ENCODE data around the gene DHX8. TPM values are rescaled to one million over a fixed set of nuclear protein-coding genes. Genes with fewer than 3 reads are reported as not detected.

The DHX8 gene
- total and polyA plus RNA-seq, 4 donors: 10.9 to 21.3 (median 19.4) TPM

GRCh38 chr17:43454868-43455267, 28.9 kb upstream of the DHX8 start:
- H3K27me3 ChIP-seq (ENCODE audit: control insufficient read depth in 4 of 4, insufficient read depth in 4 of 4, low read length in 3 of 4): no peaks in the 10 kb centered on the region
- no peak for DNase-seq (ENCODE audit: low spot score)
- no peaks in the 10 kb centered on the region for H3K9me3 ChIP-seq (ENCODE audit: control insufficient read depth in 4 of 4, low read length in 3 of 4)
- no peaks in the 10 kb centered on the region for H3K36me3 ChIP-seq (ENCODE audit: control insufficient read depth in 4 of 4, insufficient read depth in 3 of 4, low read depth in 1 of 4, low read length in 3 of 4)
- 25% methylated on average over 1 of the region's 1 CpG for WGBS
- H3K4me1 ChIP-seq (ENCODE audit: control insufficient read depth in 4 of 4, insufficient read depth in 4 of 4, low read length in 3 of 4): peaks cover 25 to 61% (median 50%) of the 10 kb centered on the region in 4 donors
- peak; percentile 17 for TF ChIP-seq YY1 (IDR thresholded peaks at IDR 0.05)
- TF ChIP-seq RAD21 (IDR thresholded peaks at IDR 0.05): peak in 1 of 2 donors; percentile 17
- TF ChIP-seq FOXA1 (IDR thresholded peaks at IDR 0.05): no peak
- TF ChIP-seq ZBTB33 (IDR thresholded peaks at IDR 0.05): peak; percentile 21
- no peak for TF ChIP-seq EGR1 (IDR thresholded peaks at IDR 0.05; ENCODE audit: low read depth in 2 of 2)
- peak in 1 of 2 donors; percentile 11 for TF ChIP-seq RXRA (IDR thresholded peaks at IDR 0.05)
- TF ChIP-seq HNF4A (conservative IDR thresholded peaks at IDR 0.05): peak; percentile 6 to 9
- H3K9ac ChIP-seq (ENCODE audit: low read depth in 1 of 2, low read length in 2 of 2): no peak overlapping the region
- no peak overlapping the region for H3K4me3 ChIP-seq (ENCODE audit: low read depth in 1 of 3, low read length in 3 of 3)
- H3K27ac ChIP-seq (ENCODE audit: low read depth in 1 of 2, low read length in 2 of 2): peak overlapping the region; percentile 87 to 91

GRCh38 chr17:43456029-43456428, 27.7 kb upstream of the DHX8 start:
- DNase-seq (ENCODE audit: low spot score): no peak
- Histone ChIP-seq H3K36me3 (ENCODE audit: control insufficient read depth in 4 of 4, insufficient read depth in 3 of 4, low read depth in 1 of 4, low read length in 3 of 4) (no peaks in the 10 kb centered on the region), H3K27ac (ENCODE audit: low read depth in 1 of 2, low read length in 2 of 2) (peak overlapping the region; percentile 87 to 91), H3K4me1 (ENCODE audit: control insufficient read depth in 4 of 4, insufficient read depth in 4 of 4, low read length in 3 of 4) (peaks cover 21 to 57% (median 47%) of the 10 kb centered on the region in 4 donors), H3K9me3 (ENCODE audit: control insufficient read depth in 4 of 4, low read length in 3 of 4) (no peaks in the 10 kb centered on the region), H3K27me3 (ENCODE audit: control insufficient read depth in 4 of 4, insufficient read depth in 4 of 4, low read length in 3 of 4) (no peaks in the 10 kb centered on the region), H3K9ac (ENCODE audit: low read depth in 1 of 2, low read length in 2 of 2) (peak overlapping the region in 1 of 2 donors; percentile 29), H3K4me3 (ENCODE audit: low read depth in 1 of 3, low read length in 3 of 3) (no peak overlapping the region)
- WGBS: 96% methylated on average over 6 of the region's 6 CpGs
- no peak for TF ChIP-seq FOXA2 (IDR thresholded peaks at IDR 0.05)
- TF ChIP-seq FOXA1 (IDR thresholded peaks at IDR 0.05): no peak
- TF ChIP-seq NR2F2 (IDR thresholded peaks at IDR 0.05): no peak
- TF ChIP-seq EGR1 (IDR thresholded peaks at IDR 0.05; ENCODE audit: low read depth in 2 of 2): no peak
- no peak for TF ChIP-seq HNF4A (conservative IDR thresholded peaks at IDR 0.05)
- no peak for TF ChIP-seq SP1 (IDR thresholded peaks at IDR 0.05)
- no peak for TF ChIP-seq HNF4G (IDR thresholded peaks at IDR 0.05)
- TF ChIP-seq TAF1 (conservative IDR thresholded peaks at IDR 0.05): no peak
- TF ChIP-seq GABPA (IDR thresholded peaks at IDR 0.05 in 1 of 2, conservative IDR thresholded peaks at IDR 0.05 in 1 of 2): no peak
- no peak for TF ChIP-seq JUND (IDR thresholded peaks at IDR 0.05)
- no peak for TF ChIP-seq MAX (IDR thresholded peaks at IDR 0.05)
- TF ChIP-seq YY1 (IDR thresholded peaks at IDR 0.05): no peak
- TF ChIP-seq REST (IDR thresholded peaks at IDR 0.05): no peak
- no peak for TF ChIP-seq ATF3 (IDR thresholded peaks at IDR 0.05)
- TF ChIP-seq CTCF (IDR thresholded peaks at IDR 0.05; ENCODE audit: low read depth, low read length, missing input control): no peak
